Urinary bladder (tissue), 4 donors: ENCODE data around the gene TPRG1L. TPM values are rescaled to one million over a fixed set of nuclear protein-coding genes. Genes with fewer than 3 reads are reported as not detected.

ENCODE experiments used
- DNase-seq: peaks from one replicate; pipeline ENCODE4 v3.0.0-alpha.2; 2015; ENCODE audit errors: extremely low spot score
- H3K27ac ChIP-seq: one replicate; pipeline ENCODE4 v1.5.1; 2013; ENCODE audit warnings: low read depth, mild to moderate bottlenecking, moderate library complexity
- H3K36me3 ChIP-seq: one replicate; pipeline ENCODE4 v1.6.1; 2013; ENCODE audit warnings: mild to moderate bottlenecking, moderate library complexity; ENCODE audit not compliant: insufficient read depth
- H3K4me1 ChIP-seq: one replicate; pipeline ENCODE4 v1.6.1; 2013; ENCODE audit warnings: mild to moderate bottlenecking, moderate library complexity; ENCODE audit not compliant: insufficient read depth
- H3K4me3 ChIP-seq: one replicate; pipeline ENCODE4 v1.5.1; 2013; ENCODE audit warnings: low read depth, low read length
- WGBS: extraction: QIAGEN DNeasy Blood & Tissue Kit; methylation state at CpG from one replicate; pipeline ENCODE4 v1.1.7; 2013; 5-methylcytosine and 5-hydroxymethylcytosine counted together
- polyA plus RNA-seq: library from polyadenylated mRNA; stranded (reverse); fragments of 200-250 nt; gene quantifications from one replicate; pipeline ENCODE4 v1.2.3, GENCODE V29; 2013
- total RNA-seq: library from RNA; depleted of rRNA; stranded (reverse); fragments of >200 nt; gene quantifications from one replicate; pipeline ENCODE4 v1.2.3, GENCODE V29; 2014
- donor health status: healthy with polysubstance abuse.
- donor health status: healthy.

TPRG1L gene
- total and polyA plus RNA-seq, 2 donors, result 22.9 to 60.8 TPM

GRCh38 chr1:3669971-3670431 lies 45.2 kb downstream of the TPRG1L start:
- Histone ChIP-seq H3K27ac (no peak overlapping the region), H3K36me3 (no peaks in the 10 kb centered on the region), H3K4me1 (no peaks in the 10 kb centered on the region), H3K4me3 (no peak overlapping the region)
- WGBS, result 82% methylated on average over 9 of the region's 9 CpGs
- no peak for DNase-seq

GRCh38 chr1:3670823-3671265 lies 46.0 kb downstream of the TPRG1L start:
- H3K4me3 ChIP-seq, result no peak overlapping the region
- DNase-seq, result no peak
- H3K36me3 ChIP-seq, result no peaks in the 10 kb centered on the region
- H3K4me1 ChIP-seq, result no peaks in the 10 kb centered on the region
- 80% methylated on average over 15 of the region's 15 CpGs for WGBS
- H3K27ac ChIP-seq, result no peak overlapping the region

GRCh38 chr1:3671371-3672180 lies 46.8 kb downstream of the TPRG1L start:
- Histone ChIP-seq H3K4me3 (no peak overlapping the region), H3K4me1 (no peaks in the 10 kb centered on the region), H3K27ac (no peak overlapping the region), H3K36me3 (no peaks in the 10 kb centered on the region)
- no peak for DNase-seq
- WGBS, result 52% methylated on average over 29 of the region's 29 CpGs

- 76% methylated on average over 21 of the region's 21 CpGs for WGBS
- H3K27ac ChIP-seq, result no peak overlapping the region
- no peaks in the 10 kb centered on the region for H3K4me1 ChIP-seq
- H3K36me3 ChIP-seq, result no peaks in the 10 kb centered on the region
- H3K4me3 ChIP-seq, result no peak overlapping the region
- no peak for DNase-seq
Observed at GRCh38 chr1:3672231-3672970, 47.6 kb downstream of the TPRG1L start.

GRCh38 chr1:3672971-3673361 lies 48.2 kb downstream of the TPRG1L start:
- H3K27ac ChIP-seq, result no peak overlapping the region
- WGBS, result 81% methylated on average over 17 of the region's 17 CpGs
- no peak overlapping the region for H3K4me3 ChIP-seq
- DNase-seq, result no peak
- H3K4me1 ChIP-seq, result no peaks in the 10 kb centered on the region
- no peaks in the 10 kb centered on the region for H3K36me3 ChIP-seq

- H3K4me3 ChIP-seq, result no peak overlapping the region
- DNase-seq, result no peak
- no peaks in the 10 kb centered on the region for H3K36me3 ChIP-seq
- no peak overlapping the region for H3K27ac ChIP-seq
- H3K4me1 ChIP-seq, result no peaks in the 10 kb centered on the region
- WGBS, result 83% methylated on average over 25 of the region's 25 CpGs
Observed at GRCh38 chr1:3673381-3674099, 48.7 kb downstream of the TPRG1L start.

- H3K4me3 ChIP-seq, result no peak overlapping the region
- H3K27ac ChIP-seq, result no peak overlapping the region
- DNase-seq, result no peak
- 44% methylated on average over 30 of the region's 30 CpGs for WGBS
- H3K36me3 ChIP-seq, result no peaks in the 10 kb centered on the region
- H3K4me1 ChIP-seq, result no peaks in the 10 kb centered on the region
Observed at GRCh38 chr1:3674100-3675094, 49.6 kb downstream of the TPRG1L start.

- Histone ChIP-seq H3K4me1 (no peaks in the 10 kb centered on the region), H3K4me3 (no peak overlapping the region), H3K36me3 (no peaks in the 10 kb centered on the region), H3K27ac (no peak overlapping the region)
- DNase-seq, result no peak
- WGBS, result 66% methylated on average over 11 of the region's 11 CpGs
Observed at GRCh38 chr1:3675436-3675835, 50.6 kb downstream of the TPRG1L start.

GRCh38 chr1:3676581-3677470 lies 52.0 kb downstream of the TPRG1L start:
- Histone ChIP-seq H3K36me3 (no peaks in the 10 kb centered on the region), H3K4me3 (no peak overlapping the region), H3K27ac (no peak overlapping the region), H3K4me1 (no peaks in the 10 kb centered on the region)
- no peak for DNase-seq
- WGBS, result 78% methylated on average over 22 of the region's 22 CpGs

GRCh38 chr1:3677484-3677883 lies 52.7 kb downstream of the TPRG1L start:
- no peaks in the 10 kb centered on the region for H3K4me1 ChIP-seq
- no peak for DNase-seq
- no peaks in the 10 kb centered on the region for H3K36me3 ChIP-seq
- WGBS, result 79% methylated on average over 5 of the region's 5 CpGs
- H3K4me3 ChIP-seq, result no peak overlapping the region
- H3K27ac ChIP-seq, result no peak overlapping the region

- DNase-seq, result no peak
- Histone ChIP-seq H3K27ac (no peak overlapping the region), H3K36me3 (no peaks in the 10 kb centered on the region), H3K4me1 (no peaks in the 10 kb centered on the region), H3K4me3 (no peak overlapping the region)
- WGBS, result 62% methylated on average over 21 of the region's 21 CpGs
Observed at GRCh38 chr1:3678361-3679097, 53.7 kb downstream of the TPRG1L start.
